Activated naive CD8-positive, alpha-beta T cell treated with anti-CD3 and anti-CD28 coated beads, Interleukin-2, amount 50 U/mL, for 24 hours (primary cell): ENCODE data around the gene CLSTN2.

Experiments
- ATAC-seq: fragments of 150-1000 bp; cut with Tn5 transposase; one replicate; pipeline ENCODE4 v1.10.0; 2021
- DNase-seq: peaks from one replicate; pipeline ENCODE4 v3.0.0; 2021
- H3K27ac Mint-ChIP-seq: one replicate; pipeline ENCODE4 v1.8.0; 2021; ENCODE audit warnings: mild to moderate bottlenecking, mixed read lengths
- H3K27me3 Mint-ChIP-seq: one replicate; pipeline ENCODE4 v1.8.0; 2021; ENCODE audit warnings: mixed read lengths
- H3K36me3 Mint-ChIP-seq: one replicate; pipeline ENCODE4 v1.8.0; 2021; ENCODE audit warnings: low read depth, mixed read lengths
- H3K4me1 Mint-ChIP-seq: one replicate; pipeline ENCODE4 v1.8.0; 2021; ENCODE audit warnings: mixed read lengths
- H3K4me3 Mint-ChIP-seq: one replicate; pipeline ENCODE4 v1.8.0; 2021; ENCODE audit warnings: mild to moderate bottlenecking, moderate library complexity, mixed read lengths
- H3K9me3 Mint-ChIP-seq: one replicate; pipeline ENCODE4 v1.8.0; 2021; ENCODE audit warnings: mixed read lengths

The CLSTN2 gene

DNA sequence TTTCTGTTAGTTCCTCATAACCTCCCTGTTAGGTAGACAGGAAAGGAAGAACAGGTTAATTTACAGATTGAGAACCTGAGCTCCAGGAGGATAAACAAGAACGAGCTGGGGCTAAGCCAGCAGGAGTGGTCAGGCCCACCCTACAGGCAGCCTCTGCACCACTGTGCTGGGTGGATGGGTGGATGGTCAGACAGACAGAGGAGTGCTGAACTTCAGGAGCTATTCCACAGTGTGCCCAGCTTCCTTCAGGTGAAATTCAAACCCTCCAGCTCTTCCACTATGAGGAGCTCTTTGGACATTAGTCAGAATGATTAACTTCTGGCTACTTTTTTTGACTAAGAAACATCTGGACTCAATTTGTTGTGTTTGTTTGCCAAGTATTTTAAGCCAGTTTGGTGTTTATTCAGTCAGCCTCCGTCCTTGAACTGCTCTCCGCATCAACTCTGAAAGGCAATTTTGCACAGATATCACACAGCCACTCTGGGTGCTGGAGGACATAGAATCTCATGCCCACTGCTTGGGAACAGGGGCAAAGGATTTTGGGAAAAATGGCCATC is 361.9 kb downstream of the CLSTN2 start:
- no peak for ATAC-seq
- no peaks in the 10 kb centered on the region for H3K36me3 Mint-ChIP-seq
- H3K9me3 Mint-ChIP-seq = no peaks in the 10 kb centered on the region
- DNase-seq = no peak
- H3K4me1 Mint-ChIP-seq = no peaks in the 10 kb centered on the region
- H3K27me3 Mint-ChIP-seq = peaks cover 8% of the 10 kb centered on the region
- H3K4me3 Mint-ChIP-seq = no peak overlapping the region
- no peak overlapping the region for H3K27ac Mint-ChIP-seq

DNA sequence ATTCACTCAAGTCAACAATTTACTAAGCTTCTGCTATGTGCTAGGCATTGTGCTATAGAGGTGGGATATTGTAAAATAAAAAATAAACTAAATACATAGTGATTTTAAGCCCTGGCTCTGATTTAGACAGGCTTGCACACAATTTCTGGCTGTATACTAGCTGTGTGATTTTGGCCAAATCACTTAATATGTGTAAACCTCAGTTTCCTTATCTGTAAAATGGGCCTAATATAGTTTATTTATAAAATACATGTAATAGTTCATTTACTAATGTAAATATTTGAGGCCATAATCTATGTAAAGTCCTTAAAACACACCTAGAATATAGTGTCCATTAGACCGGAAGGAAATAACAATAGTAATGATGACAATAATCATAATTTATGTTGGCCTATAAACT is 363.1 kb downstream of the CLSTN2 start:
- H3K27me3 Mint-ChIP-seq = peaks cover 8% of the 10 kb centered on the region
- H3K4me1 Mint-ChIP-seq = no peaks in the 10 kb centered on the region
- no peak for DNase-seq
- no peaks in the 10 kb centered on the region for H3K9me3 Mint-ChIP-seq
- no peaks in the 10 kb centered on the region for H3K36me3 Mint-ChIP-seq
- ATAC-seq = no peak
- H3K27ac Mint-ChIP-seq = no peak overlapping the region
- H3K4me3 Mint-ChIP-seq = no peak overlapping the region

DNA sequence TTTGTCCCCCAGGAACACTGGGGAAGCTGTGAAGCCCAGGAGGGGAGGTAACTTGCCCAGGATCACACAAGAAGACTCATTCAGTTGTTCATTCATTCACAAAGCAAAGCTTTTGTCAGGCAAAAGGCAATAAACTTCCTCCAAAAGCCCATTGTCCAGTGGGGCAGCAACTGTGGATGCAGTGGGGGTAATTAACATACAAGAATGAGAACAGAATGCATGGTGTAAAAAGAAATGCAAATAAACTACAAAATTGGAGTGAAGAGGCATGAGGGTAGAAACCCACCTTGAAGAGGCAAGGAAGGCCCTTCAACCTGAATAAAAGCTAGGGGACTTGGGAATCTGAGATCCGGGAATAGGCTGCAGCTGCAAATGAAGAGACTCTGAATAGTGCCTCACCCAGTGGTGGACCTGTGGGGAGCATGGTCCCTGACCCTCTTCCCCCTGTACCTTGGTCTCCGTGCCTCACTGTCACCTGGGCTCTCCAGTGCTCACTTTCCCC is 363.6 kb downstream of the CLSTN2 start:
- Mint-ChIP-seq H3K27me3 (peaks cover 6% of the 10 kb centered on the region), H3K27ac (no peak overlapping the region), H3K9me3 (no peaks in the 10 kb centered on the region), H3K4me3 (no peak overlapping the region), H3K4me1 (peaks cover 1% of the 10 kb centered on the region), H3K36me3 (no peaks in the 10 kb centered on the region)
- DNase-seq (no peak), ATAC-seq (no peak)

DNA sequence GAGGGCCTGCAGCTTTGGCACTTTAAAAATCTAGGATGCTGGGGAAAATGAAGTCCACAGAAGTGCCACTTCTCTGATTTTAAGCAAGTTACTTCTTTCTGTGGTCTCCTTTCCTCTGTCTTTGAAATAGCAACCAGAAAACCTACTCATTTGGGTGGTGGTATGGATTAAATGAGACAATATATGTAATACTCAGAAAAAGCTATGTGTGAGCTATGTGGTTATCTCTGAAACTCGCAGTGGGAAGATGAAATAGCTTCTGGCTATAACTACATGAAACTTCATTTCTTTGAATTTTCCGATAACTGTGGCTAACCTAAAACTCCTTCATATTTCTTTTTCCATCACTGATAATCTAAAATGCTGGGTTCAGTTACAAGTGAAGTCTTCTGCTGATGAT is 368.9 kb downstream of the CLSTN2 start:
- Mint-ChIP-seq H3K36me3 (no peaks in the 10 kb centered on the region), H3K4me1 (peaks cover 7% of the 10 kb centered on the region), H3K4me3 (no peak overlapping the region), H3K27me3 (peaks cover 10% of the 10 kb centered on the region), H3K27ac (no peak overlapping the region), H3K9me3 (no peaks in the 10 kb centered on the region)
- DNase-seq (no peak), ATAC-seq (peak; percentile 56)

DNA sequence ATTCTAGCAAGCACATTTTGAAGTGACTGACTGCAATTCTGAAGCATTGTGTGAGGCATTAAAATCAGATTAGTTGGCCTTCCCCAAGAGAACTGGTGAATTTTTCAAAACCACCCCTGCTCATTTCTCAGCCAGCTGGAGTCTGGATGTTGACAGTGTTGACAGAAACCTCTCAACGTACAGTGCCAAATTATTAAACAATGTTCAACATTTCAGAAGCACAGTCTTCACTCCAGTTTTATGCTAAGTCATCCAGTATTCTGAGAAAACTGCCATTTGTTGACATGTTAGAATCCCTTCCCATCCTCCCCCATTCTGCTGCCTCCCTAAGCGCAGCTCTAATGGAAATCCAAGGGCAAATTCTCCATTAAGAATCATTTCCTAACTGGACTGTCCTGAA is 373.6 kb downstream of the CLSTN2 start:
- no peak for DNase-seq
- Mint-ChIP-seq H3K4me3 (no peak overlapping the region), H3K27ac (no peak overlapping the region), H3K4me1 (peaks cover 6% of the 10 kb centered on the region), H3K9me3 (no peaks in the 10 kb centered on the region), H3K36me3 (no peaks in the 10 kb centered on the region), H3K27me3 (peaks cover 14% of the 10 kb centered on the region)
- no peak for ATAC-seq

DNA sequence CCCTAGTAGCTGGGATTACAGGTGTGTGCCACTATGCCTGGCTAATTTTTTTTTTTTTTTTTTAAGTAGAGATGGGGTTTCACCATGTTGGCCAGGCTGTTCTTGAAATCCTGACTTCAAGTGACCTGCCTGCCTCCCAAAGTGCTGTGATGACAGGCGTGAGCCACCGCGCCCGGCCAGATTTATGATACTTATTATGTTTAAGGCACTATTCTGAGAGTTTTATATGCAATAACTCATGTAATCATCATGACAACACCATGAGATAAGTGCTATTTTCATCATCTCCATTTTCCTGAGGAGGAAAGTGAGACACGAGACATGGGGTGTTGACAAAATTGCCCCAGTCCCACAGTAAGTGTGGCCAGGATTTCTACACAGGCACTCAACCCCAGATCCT is 376.4 kb downstream of the CLSTN2 start:
- ATAC-seq (no peak), DNase-seq (no peak)
- Mint-ChIP-seq H3K36me3 (no peaks in the 10 kb centered on the region), H3K27ac (no peak overlapping the region), H3K4me1 (no peaks in the 10 kb centered on the region), H3K9me3 (no peaks in the 10 kb centered on the region), H3K4me3 (no peak overlapping the region), H3K27me3 (peaks cover 10% of the 10 kb centered on the region)

DNA sequence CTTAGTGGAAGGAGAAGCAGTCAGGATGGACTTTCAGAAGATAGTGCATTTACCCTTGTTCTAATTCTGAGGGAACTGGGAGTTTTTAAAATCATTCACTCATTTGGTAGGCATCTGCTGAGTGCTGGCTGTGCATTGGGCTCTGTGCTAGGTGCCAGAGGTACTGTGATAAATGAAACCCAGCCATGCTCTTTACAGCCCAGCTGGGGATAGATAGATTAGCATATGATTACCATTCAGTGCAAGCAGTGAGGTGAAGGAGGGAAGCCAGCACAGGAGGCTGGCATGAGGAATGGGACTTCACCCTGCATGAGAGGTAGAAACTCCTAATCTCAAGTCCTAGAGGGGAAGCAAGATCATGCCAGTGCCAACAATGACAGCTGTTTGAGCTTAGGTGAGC is 381.0 kb downstream of the CLSTN2 start:
- DNase-seq (no peak), ATAC-seq (no peak)
- Mint-ChIP-seq H3K27ac (no peak overlapping the region), H3K36me3 (no peaks in the 10 kb centered on the region), H3K9me3 (no peaks in the 10 kb centered on the region), H3K27me3 (no peaks in the 10 kb centered on the region), H3K4me1 (no peaks in the 10 kb centered on the region), H3K4me3 (no peak overlapping the region)

DNA sequence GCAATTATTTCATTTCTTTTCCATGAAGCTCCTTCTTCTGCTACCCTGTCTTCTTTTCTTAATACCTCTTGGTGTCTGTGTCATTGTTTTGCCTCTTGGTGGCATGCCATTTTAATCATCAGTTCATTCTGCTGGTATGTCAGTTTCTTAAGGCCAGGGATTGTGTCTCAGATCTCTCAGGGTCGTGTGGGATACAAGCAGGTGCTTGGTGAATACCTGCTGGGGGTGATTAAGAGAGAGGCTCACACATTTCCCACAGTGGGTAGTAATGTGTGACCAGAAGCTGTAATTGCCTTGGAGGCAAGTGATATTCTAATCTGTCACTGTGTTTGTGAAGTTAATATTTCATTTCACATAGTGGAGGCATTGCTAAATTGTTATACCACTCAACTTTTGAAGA is 381.5 kb downstream of the CLSTN2 start:
- Mint-ChIP-seq H3K36me3 (no peaks in the 10 kb centered on the region), H3K9me3 (no peaks in the 10 kb centered on the region), H3K4me3 (no peak overlapping the region), H3K4me1 (no peaks in the 10 kb centered on the region), H3K27me3 (no peaks in the 10 kb centered on the region), H3K27ac (no peak overlapping the region)
- no peak for DNase-seq
- ATAC-seq = no peak

DNA sequence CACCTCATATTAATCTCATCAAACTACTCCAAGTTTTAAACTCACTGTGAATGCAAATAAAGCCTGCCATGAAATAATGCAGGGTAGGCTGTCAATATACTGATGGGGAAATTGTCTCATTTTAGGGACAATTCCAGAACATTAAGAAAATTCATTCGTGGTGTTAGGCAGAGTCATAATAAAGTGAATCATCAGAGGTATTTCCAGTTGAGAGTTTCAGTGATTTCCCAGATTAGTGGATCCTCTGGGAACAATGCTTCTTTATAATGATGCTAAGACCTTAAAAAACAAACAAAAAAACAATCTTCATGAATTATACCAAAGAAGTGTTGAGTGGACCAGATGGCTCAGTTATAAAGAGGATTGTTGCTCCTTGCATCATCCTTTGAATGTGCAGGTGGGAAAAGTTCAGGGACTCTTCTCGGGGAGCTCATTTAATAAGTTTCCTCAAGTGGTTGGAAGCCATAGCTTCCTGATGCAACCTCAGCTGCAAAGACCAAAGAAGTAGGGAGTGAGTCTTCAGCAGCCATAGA is 381.9 kb downstream of the CLSTN2 start:
- Mint-ChIP-seq H3K4me3 (no peak overlapping the region), H3K27me3 (no peaks in the 10 kb centered on the region), H3K9me3 (no peaks in the 10 kb centered on the region), H3K4me1 (no peaks in the 10 kb centered on the region), H3K27ac (no peak overlapping the region), H3K36me3 (no peaks in the 10 kb centered on the region)
- DNase-seq = no peak
- no peak for ATAC-seq

DNA sequence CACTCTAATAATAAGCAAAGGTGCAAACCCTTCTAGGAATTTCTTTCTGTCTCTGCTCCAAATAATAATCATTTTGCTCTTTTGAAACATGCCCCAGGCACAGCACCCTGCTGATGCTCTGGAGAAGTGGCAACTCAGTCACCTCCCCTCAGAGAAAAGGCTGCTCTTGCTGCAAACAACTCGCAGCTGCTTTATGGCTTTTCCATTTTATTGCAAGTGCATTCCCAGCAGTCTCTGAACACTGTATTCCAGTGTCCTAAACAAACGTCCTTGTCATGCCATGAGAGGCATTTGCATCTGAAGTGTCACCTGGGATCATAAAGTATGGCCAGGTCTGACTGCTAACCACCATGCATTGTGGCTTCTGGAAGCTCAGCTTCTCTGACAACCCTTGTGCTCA is 384.8 kb downstream of the CLSTN2 start:
- Mint-ChIP-seq H3K4me1 (no peaks in the 10 kb centered on the region), H3K36me3 (no peaks in the 10 kb centered on the region), H3K27ac (no peak overlapping the region), H3K27me3 (no peaks in the 10 kb centered on the region), H3K4me3 (no peak overlapping the region), H3K9me3 (no peaks in the 10 kb centered on the region)
- DNase-seq = no peak
- ATAC-seq = no peak

DNA sequence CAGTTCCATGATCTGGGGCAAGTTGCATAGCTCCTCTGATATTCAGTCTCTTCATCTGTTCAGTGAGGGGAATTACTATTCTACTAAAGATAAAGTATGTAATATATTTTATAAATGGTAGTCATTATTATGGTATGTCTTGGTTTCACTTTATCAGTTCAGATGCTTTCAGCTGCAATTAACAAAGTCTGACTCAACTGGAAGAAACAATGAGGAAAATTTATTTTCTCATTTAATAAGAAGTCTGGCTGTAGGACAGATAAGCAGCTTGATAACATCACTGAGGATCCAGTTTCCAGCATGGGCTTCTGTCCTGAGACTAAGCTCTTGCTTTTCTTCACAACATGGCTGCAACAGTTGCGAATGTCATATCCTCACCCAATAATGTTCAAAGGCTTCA is 388.6 kb downstream of the CLSTN2 start:
- Mint-ChIP-seq H3K4me3 (no peak overlapping the region), H3K27me3 (no peaks in the 10 kb centered on the region), H3K4me1 (no peaks in the 10 kb centered on the region), H3K27ac (no peak overlapping the region), H3K36me3 (no peaks in the 10 kb centered on the region), H3K9me3 (no peaks in the 10 kb centered on the region)
- DNase-seq (no peak), ATAC-seq (no peak)

DNA sequence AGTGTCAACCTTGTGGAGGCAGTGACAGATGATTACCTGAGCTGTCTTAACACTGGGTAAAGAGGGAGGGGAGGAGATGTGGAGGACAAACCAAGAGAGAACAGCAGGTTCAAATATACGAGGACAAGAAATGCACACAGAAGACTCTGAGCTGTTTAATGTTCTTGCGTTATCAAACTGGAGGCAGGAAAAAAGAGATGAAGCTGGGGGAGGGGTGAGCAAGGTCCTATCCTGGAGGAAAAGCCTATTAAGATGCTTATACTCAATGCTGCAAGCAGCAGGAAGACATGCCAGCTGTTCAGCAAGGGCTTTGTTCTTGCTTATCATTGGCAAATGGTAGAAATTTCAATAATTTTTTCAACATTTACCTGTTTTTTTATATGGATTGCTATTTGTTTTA is 397.1 kb downstream of the CLSTN2 start:
- Mint-ChIP-seq H3K4me3 (no peak overlapping the region), H3K4me1 (no peaks in the 10 kb centered on the region), H3K27me3 (peaks cover 2% of the 10 kb centered on the region), H3K36me3 (no peaks in the 10 kb centered on the region), H3K9me3 (no peaks in the 10 kb centered on the region), H3K27ac (no peak overlapping the region)
- DNase-seq = no peak
- ATAC-seq = no peak

DNA sequence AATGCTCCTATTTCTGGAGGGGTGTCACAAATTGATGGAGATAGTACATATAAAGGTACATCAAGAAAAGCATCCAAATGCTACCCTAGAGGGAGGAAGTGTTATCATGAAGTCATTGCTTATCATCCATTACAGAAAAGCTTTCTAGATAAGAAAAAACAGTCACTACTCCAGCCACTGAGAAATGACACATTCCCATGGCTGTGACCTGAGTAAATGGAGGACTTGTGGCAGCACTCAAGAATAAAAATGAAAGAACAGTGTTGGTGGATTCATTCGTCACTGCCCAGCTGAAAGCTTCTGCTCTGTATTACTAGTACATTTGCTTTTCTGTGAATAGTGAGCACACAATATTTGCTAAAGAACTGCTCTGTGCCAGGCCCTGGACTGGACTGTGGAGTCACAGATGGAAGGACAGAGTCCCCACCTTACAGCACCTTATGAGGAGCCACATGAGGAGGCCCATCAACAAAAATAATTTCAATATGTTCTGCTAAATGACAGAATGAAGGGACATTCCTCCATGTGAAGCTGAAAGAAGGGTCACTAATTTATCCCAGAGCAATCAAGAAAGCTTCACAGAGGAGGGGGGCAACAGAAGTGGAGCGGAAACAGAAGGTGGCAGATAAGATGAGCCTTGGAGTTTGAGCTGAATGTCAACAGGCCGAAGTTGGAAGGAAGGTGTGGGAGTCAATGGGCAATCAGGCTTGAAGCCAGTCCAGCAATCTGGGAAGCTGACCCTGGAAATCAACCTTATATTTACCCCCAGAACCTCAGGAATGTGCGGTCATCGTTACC is 399.3 kb downstream of the CLSTN2 start:
- Mint-ChIP-seq H3K27me3 (peaks cover 2% of the 10 kb centered on the region), H3K36me3 (no peaks in the 10 kb centered on the region), H3K4me1 (no peaks in the 10 kb centered on the region), H3K27ac (no peak overlapping the region), H3K4me3 (no peak overlapping the region), H3K9me3 (no peaks in the 10 kb centered on the region)
- DNase-seq (no peak), ATAC-seq (no peak)

DNA sequence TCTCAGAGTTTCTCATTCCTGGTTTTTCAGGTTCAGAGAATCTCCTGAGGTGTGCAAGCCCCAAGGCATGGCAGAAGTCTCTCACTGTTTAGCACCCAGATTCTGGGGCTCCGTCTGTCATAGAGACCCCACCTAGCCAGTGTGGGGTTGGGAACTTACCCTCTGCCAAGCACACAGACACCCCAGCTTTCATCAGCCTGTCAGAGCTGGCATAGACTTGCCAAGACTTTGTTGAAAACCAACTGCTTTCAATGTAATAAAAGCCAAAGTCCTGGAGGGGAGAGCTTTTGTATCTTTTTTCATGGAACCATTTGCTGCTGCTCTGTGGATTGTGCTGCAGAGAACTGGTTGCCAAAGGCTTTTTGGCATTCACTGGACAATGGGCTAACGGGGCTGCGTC is 401.5 kb downstream of the CLSTN2 start:
- ATAC-seq (no peak), DNase-seq (no peak)
- H3K9me3 Mint-ChIP-seq = no peaks in the 10 kb centered on the region
- H3K27me3 Mint-ChIP-seq = peaks cover 2% of the 10 kb centered on the region
- H3K27ac Mint-ChIP-seq = no peak overlapping the region
- H3K4me3 Mint-ChIP-seq = no peak overlapping the region
- no peaks in the 10 kb centered on the region for H3K36me3 Mint-ChIP-seq
- H3K4me1 Mint-ChIP-seq = no peaks in the 10 kb centered on the region

DNA sequence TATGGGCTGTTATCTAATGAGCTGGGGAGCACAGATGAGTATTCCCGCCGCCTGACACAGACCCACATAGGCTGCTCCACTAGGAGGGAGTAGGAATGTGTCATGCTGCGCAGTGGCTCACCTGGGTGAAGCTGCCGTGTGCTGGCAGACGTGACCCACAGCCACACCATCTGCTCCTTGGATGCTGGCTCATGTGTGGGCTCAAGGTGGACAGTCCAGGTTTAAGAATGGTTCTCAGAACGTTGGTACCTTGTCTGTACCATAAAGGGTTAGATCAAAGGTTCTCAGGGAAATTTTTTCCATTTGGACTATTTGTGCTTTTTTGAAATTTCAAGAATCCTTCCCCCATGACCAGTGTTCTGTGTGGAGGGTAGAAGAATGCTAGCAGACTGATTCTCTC is 403.9 kb downstream of the CLSTN2 start:
- H3K27ac Mint-ChIP-seq = no peak overlapping the region
- DNase-seq (no peak), ATAC-seq (no peak)
- H3K4me1 Mint-ChIP-seq = no peaks in the 10 kb centered on the region
- no peak overlapping the region for H3K4me3 Mint-ChIP-seq
- no peaks in the 10 kb centered on the region for H3K27me3 Mint-ChIP-seq
- no peaks in the 10 kb centered on the region for H3K36me3 Mint-ChIP-seq
- no peaks in the 10 kb centered on the region for H3K9me3 Mint-ChIP-seq
